Measurements from ENCODE around the gene CASP8. TPM values are rescaled to one million over a fixed set of nuclear protein-coding genes. Genes with fewer than 3 reads are reported as not detected.
A peak's percentile ranks its signal among the peaks of the same experiment; 100 is the strongest.

CASP8 gene
- total and polyA plus RNA-seq, 2 of the 13 experiments (the other 11 are each of a cell fraction or from before 2014, with no cell fraction given) = 25.0 to 52.8 TPM

DNA sequence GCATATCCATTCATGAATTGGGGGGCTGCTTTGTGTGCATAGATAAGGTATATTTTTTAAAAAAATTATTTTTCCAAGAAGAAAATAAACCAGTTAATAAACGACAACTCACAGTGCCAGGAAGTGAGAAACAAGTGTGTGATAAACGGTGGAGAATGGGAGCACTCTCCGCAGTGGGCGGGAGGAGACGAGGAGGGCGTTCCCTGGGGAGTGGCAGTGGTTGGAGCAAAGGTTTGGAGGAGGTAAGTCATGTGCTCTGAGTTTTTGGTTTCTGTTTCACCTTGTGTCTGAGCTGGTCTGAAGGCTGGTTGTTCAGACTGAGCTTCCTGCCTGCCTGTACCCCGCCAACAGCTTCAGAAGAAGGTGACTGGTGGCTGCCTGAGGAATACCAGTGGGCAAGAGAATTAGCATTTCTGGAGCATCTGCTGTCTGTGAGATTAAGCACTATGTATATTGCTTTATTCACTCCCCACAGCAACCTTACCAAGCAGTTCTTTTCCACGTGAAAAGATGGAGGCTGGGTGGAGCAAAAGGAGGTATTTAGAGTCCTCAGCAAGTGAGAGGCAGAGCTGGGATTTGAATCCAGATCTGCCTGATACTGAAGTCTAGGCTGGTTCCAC is 27.0 kb upstream of the CASP8 start (continued):
- TF ChIP-seq SOX13 (IDR thresholded peaks at IDR 0.05) (no peak), SOX13 (CRISPR knock-in tag; conservative IDR thresholded peaks at IDR 0.05 in 1 of 2, IDR thresholded peaks at IDR 0.05 in 1 of 2) (peak in 1 of 2 experiments; percentile 38; a peak in 2 of 4 replicates), MBNL3 (CRISPR knock-in tag; conservative IDR thresholded peaks at IDR 0.05) (no peak), XRCC5 (optimal IDR thresholded peaks at IDR 0.05; ENCODE audit: low read length) (peak; percentile 58), ZSCAN21 (CRISPR knock-in tag; IDR thresholded peaks at IDR 0.05; ENCODE audit: borderline replicate concordance) (0 out of 2 replicates have a peak, but pooled peaks have one; percentile 18), YEATS4 (CRISPR knock-in tag; IDR thresholded peaks at IDR 0.05; ENCODE audit: borderline replicate concordance) (peak; percentile 76), ZBTB8A (CRISPR knock-in tag; IDR thresholded peaks at IDR 0.05; ENCODE audit: borderline replicate concordance, low read depth) (no peak), IRF2 (CRISPR knock-in tag; IDR thresholded peaks at IDR 0.05) (peak; percentile 100), REPIN1 (CRISPR knock-in tag; IDR thresholded peaks at IDR 0.05; ENCODE audit: borderline replicate concordance, low read depth) (0 out of 2 replicates have a peak, but pooled peaks have one; percentile 45), KDM6A (CRISPR knock-in tag; IDR thresholded peaks at IDR 0.05; ENCODE audit: low read depth) (no peak), TGIF2 (CRISPR knock-in tag; IDR thresholded peaks at IDR 0.05) (peak; percentile 65; the same call in 1 of the 2 replicates), KLF6 (CRISPR knock-in tag; IDR thresholded peaks at IDR 0.05) (peak; percentile 28; the same call in 1 of the 2 replicates), HNRNPLL (IDR thresholded peaks at IDR 0.05; ENCODE audit: low read depth, low read length, poor library complexity, severe bottlenecking) (peak; percentile 82), ZNF205 (CRISPR knock-in tag; IDR thresholded peaks at IDR 0.05) (0 out of 2 replicates have a peak, but pooled peaks have one; percentile 29), TAF1 (CRISPR knock-in tag; IDR thresholded peaks at IDR 0.05) (peak; percentile 80), HDAC2 (CRISPR knock-in tag; IDR thresholded peaks at IDR 0.05) (peak; percentile 68; the same call in 1 of the 2 replicates), SRSF9 (IDR thresholded peaks at IDR 0.05; ENCODE audit: borderline replicate concordance, insufficient read depth, low read depth, low read length, poor library complexity, severe bottlenecking) (no peak), ZNF12 (CRISPR knock-in tag; IDR thresholded peaks at IDR 0.05) (peak; percentile 28; the same call in 1 of the 2 replicates), ZNF317 (CRISPR knock-in tag; IDR thresholded peaks at IDR 0.05) (0 out of 2 replicates have a peak, but pooled peaks have one; percentile 7), ZMAT3 (CRISPR knock-in tag; conservative IDR thresholded peaks at IDR 0.05) (peak; percentile 75), ZNF446 (CRISPR knock-in tag; IDR thresholded peaks at IDR 0.05) (no peak), DNMT3B (CRISPR knock-in tag; conservative IDR thresholded peaks at IDR 0.05) (no peak), IRF1 (CRISPR knock-in tag; IDR thresholded peaks at IDR 0.05; ENCODE audit: low read depth) (0 out of 2 replicates have a peak, but pooled peaks have one; percentile 56)
- TF ChIP-seq, protein P1, sequence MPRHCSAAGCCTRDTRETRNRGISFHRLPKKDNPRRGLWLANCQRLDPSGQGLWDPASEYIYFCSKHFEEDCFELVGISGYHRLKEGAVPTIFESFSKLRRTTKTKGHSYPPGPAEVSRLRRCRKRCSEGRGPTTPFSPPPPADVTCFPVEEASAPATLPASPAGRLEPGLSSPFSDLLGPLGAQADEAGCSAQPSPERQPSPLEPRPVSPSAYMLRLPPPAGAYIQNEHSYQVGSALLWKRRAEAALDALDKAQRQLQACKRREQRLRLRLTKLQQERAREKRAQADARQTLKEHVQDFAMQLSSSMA (CRISPR knock-in tag; IDR thresholded peaks at IDR 0.05) = no peak
- TF ChIP-seq, protein P2, sequence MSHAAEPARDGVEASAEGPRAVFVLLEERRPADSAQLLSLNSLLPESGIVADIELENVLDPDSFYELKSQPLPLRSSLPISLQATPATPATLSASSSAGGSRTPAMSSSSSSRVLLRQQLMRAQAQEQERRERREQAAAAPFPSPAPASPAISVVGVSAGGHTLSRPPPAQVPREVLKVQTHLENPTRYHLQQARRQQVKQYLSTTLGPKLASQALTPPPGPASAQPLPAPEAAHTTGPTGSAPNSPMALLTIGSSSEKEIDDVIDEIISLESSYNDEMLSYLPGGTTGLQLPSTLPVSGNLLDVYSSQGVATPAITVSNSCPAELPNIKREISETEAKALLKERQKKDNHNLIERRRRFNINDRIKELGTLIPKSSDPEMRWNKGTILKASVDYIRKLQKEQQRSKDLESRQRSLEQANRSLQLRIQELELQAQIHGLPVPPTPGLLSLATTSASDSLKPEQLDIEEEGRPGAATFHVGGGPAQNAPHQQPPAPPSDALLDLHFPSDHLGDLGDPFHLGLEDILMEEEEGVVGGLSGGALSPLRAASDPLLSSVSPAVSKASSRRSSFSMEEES (CRISPR knock-in tag; IDR thresholded peaks at IDR 0.05) = peak; percentile 94
- TF ChIP-seq, protein P3, sequence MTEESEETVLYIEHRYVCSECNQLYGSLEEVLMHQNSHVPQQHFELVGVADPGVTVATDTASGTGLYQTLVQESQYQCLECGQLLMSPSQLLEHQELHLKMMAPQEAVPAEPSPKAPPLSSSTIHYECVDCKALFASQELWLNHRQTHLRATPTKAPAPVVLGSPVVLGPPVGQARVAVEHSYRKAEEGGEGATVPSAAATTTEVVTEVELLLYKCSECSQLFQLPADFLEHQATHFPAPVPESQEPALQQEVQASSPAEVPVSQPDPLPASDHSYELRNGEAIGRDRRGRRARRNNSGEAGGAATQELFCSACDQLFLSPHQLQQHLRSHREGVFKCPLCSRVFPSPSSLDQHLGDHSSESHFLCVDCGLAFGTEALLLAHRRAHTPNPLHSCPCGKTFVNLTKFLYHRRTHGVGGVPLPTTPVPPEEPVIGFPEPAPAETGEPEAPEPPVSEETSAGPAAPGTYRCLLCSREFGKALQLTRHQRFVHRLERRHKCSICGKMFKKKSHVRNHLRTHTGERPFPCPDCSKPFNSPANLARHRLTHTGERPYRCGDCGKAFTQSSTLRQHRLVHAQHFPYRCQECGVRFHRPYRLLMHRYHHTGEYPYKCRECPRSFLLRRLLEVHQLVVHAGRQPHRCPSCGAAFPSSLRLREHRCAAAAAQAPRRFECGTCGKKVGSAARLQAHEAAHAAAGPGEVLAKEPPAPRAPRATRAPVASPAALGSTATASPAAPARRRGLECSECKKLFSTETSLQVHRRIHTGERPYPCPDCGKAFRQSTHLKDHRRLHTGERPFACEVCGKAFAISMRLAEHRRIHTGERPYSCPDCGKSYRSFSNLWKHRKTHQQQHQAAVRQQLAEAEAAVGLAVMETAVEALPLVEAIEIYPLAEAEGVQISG (CRISPR knock-in tag; IDR thresholded peaks at IDR 0.05) = peak; percentile 48

All from HepG2 (cell line).